Natural killer cell (primary cell): ENCODE measurements around the gene CYB561D1. TPM values are rescaled to one million over a fixed set of nuclear protein-coding genes. Genes with fewer than 3 reads are reported as not detected.

Experiments
- ATAC-seq, 3 donors: fragments of 150-1000 bp in 2 of 3; fragments of 200-7000 bp in 1 of 3; cut with Tn5 transposase; 1 replicate in 1 of 3; 2 replicates in 2 of 3; pipeline ENCODE4 v1.10.0; 2021; ENCODE audit warnings: mild to moderate bottlenecking in 2 of 3, moderate library complexity in 2 of 3
- DNase-seq, 2 donors: peaks; one replicate each; pipeline versions ENCODE4 v3.0.0 to v3.0.0-alpha.2; 2013 to 2021; ENCODE audit warnings: mixed read lengths in 1 of 2
- H3K27ac ChIP-seq: one replicate; pipeline ENCODE4 v1.5.1; 2013; ENCODE audit warnings: mild to moderate bottlenecking, low read length
- H3K27me3 ChIP-seq: one replicate; pipeline ENCODE4 v1.6.1; 2013; ENCODE audit warnings: low read length; ENCODE audit not compliant: control insufficient read depth, insufficient read depth
- H3K36me3 ChIP-seq: one replicate; pipeline ENCODE4 v1.6.1; 2013; ENCODE audit warnings: low read length; ENCODE audit not compliant: control insufficient read depth, insufficient read depth
- H3K4me1 ChIP-seq: one replicate; pipeline ENCODE4 v1.6.1; 2013; ENCODE audit warnings: low read length; ENCODE audit not compliant: control insufficient read depth, insufficient read depth
- H3K4me3 ChIP-seq: one replicate; pipeline ENCODE4 v1.5.1; 2013; ENCODE audit warnings: low read length
- H3K9me3 ChIP-seq: one replicate; pipeline ENCODE4 v1.6.1; 2013; ENCODE audit warnings: low read length; ENCODE audit not compliant: control insufficient read depth, insufficient read depth
- H3K27ac Mint-ChIP-seq, 2 donors: one replicate each; pipeline ENCODE4 v1.8.0; 2022; ENCODE audit warnings: mild to moderate bottlenecking in 2 of 2, mixed read lengths in 2 of 2, moderate library complexity in 1 of 2
- H3K27me3 Mint-ChIP-seq, 2 donors: one replicate each; pipeline ENCODE4 v1.8.0; 2022; ENCODE audit warnings: low read depth in 2 of 2, mixed read lengths in 2 of 2
- H3K36me3 Mint-ChIP-seq: one replicate; pipeline ENCODE4 v1.8.0; 2022; ENCODE audit warnings: mixed read lengths
- H3K4me1 Mint-ChIP-seq, 2 donors: one replicate each; pipeline ENCODE4 v1.8.0; 2022; ENCODE audit warnings: mixed read lengths in 2 of 2
- H3K4me3 Mint-ChIP-seq: one replicate; pipeline ENCODE4 v1.8.0; 2022; ENCODE audit warnings: mild to moderate bottlenecking, moderate library complexity, mixed read lengths
- H3K9me3 Mint-ChIP-seq, 2 donors: one replicate each; pipeline ENCODE4 v1.8.0; 2022; ENCODE audit warnings: mixed read lengths in 2 of 2
- CTCF ChIP-seq: fragments of 200-600 bp; IDR thresholded peaks from one replicate; pipeline ENCODE4 v1.8.0; 2022; ENCODE audit warnings: antibody characterized with exemption
- WGBS: methylation state at CpG from one replicate; pipeline ENCODE4 v1.1.7; 2013; ENCODE audit warnings: missing lambda C conversion rate; ENCODE audit not compliant: insufficient coverage; 5-methylcytosine and 5-hydroxymethylcytosine counted together
- intact Hi-C: fragments of 100-400 bp; cut with micrococcal nuclease; formaldehyde crosslinking; loops from one replicate; pipeline ENCODE4 v1.14.2; 2022
- total RNA-seq, 4 donors: library from RNA; stranded (reverse); fragments of 120-200 nt in 1 of 4; gene quantifications; one replicate each; pipeline versions ENCODE4 v1.2.3 to v1.2.4, GENCODE V29; 2013 to 2022

CYB561D1 gene
- total RNA-seq, 3 donors from 2014 or later (not counting 1 experiment from before 2014, with no cell fraction given): 21.1 to 36.0 (median 34.7) TPM

DNA sequence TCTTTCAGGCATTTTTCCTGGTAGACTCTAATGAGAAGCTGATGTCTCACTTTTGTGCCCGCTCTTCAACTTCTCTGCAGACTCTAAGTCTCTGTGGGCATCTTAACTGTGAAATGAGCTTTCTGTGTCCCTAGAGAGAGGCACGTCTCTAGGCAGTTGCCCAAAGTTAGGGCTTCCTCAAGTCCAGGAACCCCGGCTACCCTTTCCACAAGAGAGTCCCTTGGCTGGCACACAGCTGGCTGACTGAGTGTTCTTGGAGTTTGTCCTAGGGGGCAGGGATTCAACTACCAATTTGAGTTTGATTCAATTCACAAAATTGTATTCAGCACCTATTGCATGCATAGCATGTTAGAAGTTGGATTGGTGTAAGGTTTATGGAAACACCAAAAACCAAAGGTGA lies 47.2 kb downstream of the CYB561D1 start:
- 91% methylated on average over 3 of the region's 3 CpGs for WGBS
- Histone ChIP-seq H3K36me3 (no peaks in the 10 kb centered on the region), H3K4me3 (no peak overlapping the region), H3K27ac (no peak overlapping the region), H3K9me3 (no peaks in the 10 kb centered on the region), H3K27me3 (no peaks in the 10 kb centered on the region), H3K4me1 (no peaks in the 10 kb centered on the region)
- ATAC-seq (no peak), DNase-seq (no peak)
- intact Hi-C loops: no loop called here
- no peak overlapping the region for H3K27ac Mint-ChIP-seq
- H3K36me3 Mint-ChIP-seq: no peaks in the 10 kb centered on the region
- no peak for TF ChIP-seq CTCF
- H3K4me1 Mint-ChIP-seq: peaks cover 0 to 2% of the 10 kb centered on the region in 2 donors
- no peaks in the 10 kb centered on the region for H3K27me3 Mint-ChIP-seq
- H3K4me3 Mint-ChIP-seq: no peak overlapping the region
- H3K9me3 Mint-ChIP-seq: no peaks in the 10 kb centered on the region

DNA sequence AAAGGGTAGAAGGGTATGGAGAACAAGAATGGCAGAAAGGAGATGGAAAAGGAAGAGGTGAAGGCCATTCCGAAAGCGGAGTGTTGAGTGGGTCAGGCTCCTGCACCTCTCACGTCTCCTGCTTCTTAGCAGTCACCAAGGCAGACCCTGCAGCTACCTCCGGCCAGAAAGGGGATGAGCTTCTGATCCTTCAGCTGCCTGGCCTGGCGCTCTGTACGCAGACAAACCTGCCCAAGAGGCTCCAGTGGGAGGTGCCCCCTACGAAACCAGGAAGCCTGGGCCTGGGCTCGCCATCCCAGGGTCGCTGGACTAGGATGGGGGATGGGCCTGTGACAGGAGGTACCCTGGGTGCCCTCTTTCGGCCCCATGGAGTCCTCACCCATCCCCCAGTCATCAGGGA lies 48.8 kb downstream of the CYB561D1 start:
- WGBS: 91% methylated on average over 10 of the region's 10 CpGs
- no peak for TF ChIP-seq CTCF
- intact Hi-C loops: no loop called here
- Mint-ChIP-seq H3K27ac (no peak overlapping the region), H3K4me1 (peaks cover 13 to 17% of the 10 kb centered on the region in 2 donors), H3K27me3 (no peaks in the 10 kb centered on the region), H3K9me3 (no peaks in the 10 kb centered on the region), H3K36me3 (no peaks in the 10 kb centered on the region), H3K4me3 (no peak overlapping the region)
- peaks cover 5% of the 10 kb centered on the region for H3K4me1 ChIP-seq
- H3K27ac ChIP-seq: no peak overlapping the region
- no peak overlapping the region for H3K4me3 ChIP-seq
- DNase-seq (no peak), ATAC-seq (no peak)
- no peaks in the 10 kb centered on the region for H3K27me3 ChIP-seq
- H3K36me3 ChIP-seq: no peaks in the 10 kb centered on the region
- H3K9me3 ChIP-seq: no peaks in the 10 kb centered on the region

GRCh38 chr1:109543283-109543987 lies 49.5 kb downstream of the CYB561D1 start:
- Histone ChIP-seq H3K4me3 (no peak overlapping the region), H3K27me3 (no peaks in the 10 kb centered on the region), H3K36me3 (no peaks in the 10 kb centered on the region), H3K27ac (no peak overlapping the region), H3K4me1 (peaks cover 5% of the 10 kb centered on the region), H3K9me3 (no peaks in the 10 kb centered on the region)
- Mint-ChIP-seq H3K27me3 (no peaks in the 10 kb centered on the region), H3K4me1 (peaks cover 16 to 23% of the 10 kb centered on the region in 2 donors), H3K4me3 (no peak overlapping the region), H3K9me3 (no peaks in the 10 kb centered on the region), H3K27ac (no peak overlapping the region), H3K36me3 (no peaks in the 10 kb centered on the region)
- intact Hi-C loops: no loop called here
- DNase-seq: no peak
- no peak for ATAC-seq
- no peak for TF ChIP-seq CTCF
- 93% methylated on average over 24 of the region's 24 CpGs for WGBS
